ENCODE measurements around the gene ASXL2.

ASXL2 gene

GRCh38 chr2:25817630-25818029 is 60.7 kb downstream of the ASXL2 start:
- Histone ChIP-seq H3K36me3 (ENCODE audit: low read length) (no peaks in the 10 kb centered on the region), H3K79me2 (ENCODE audit: insufficient read depth, low read length) (0 out of 2 replicates have a peak, but pooled peaks cover 5% of the 10 kb centered on the region), H3K9me2 (replicated peaks; ENCODE audit: insufficient read depth, low read length) (no peaks in the 10 kb centered on the region), H3K4me2 (ENCODE audit: low read depth, low read length, poor library complexity, severe bottlenecking) (no peak overlapping the region), H3K27me3 (ENCODE audit: low read length) (no peaks in the 10 kb centered on the region), H3F3A (ENCODE audit: insufficient read depth) (no peaks in the 10 kb centered on the region), H3K4me3 (ENCODE audit: insufficient read depth, low read length, poor library complexity, severe bottlenecking) (no peak overlapping the region), H3K27ac (ENCODE audit: low read depth, low read length) (no peak overlapping the region), H3K9ac (ENCODE audit: low read length) (no peak overlapping the region), H4K20me1 (ENCODE audit: low read depth, low read length) (no peaks in the 10 kb centered on the region; the same call in 1 of the 2 replicates), H2AFZ (ENCODE audit: low read depth, low read length, severe bottlenecking) (no peak overlapping the region), H3K9me3 (ENCODE audit: insufficient read depth, low read length) (no peaks in the 10 kb centered on the region)
- TF ChIP-seq EZH2phosphoT487 (conservative IDR thresholded peaks at IDR 0.05; ENCODE audit: low read length): no peak
- TF ChIP-seq, protein P1, sequence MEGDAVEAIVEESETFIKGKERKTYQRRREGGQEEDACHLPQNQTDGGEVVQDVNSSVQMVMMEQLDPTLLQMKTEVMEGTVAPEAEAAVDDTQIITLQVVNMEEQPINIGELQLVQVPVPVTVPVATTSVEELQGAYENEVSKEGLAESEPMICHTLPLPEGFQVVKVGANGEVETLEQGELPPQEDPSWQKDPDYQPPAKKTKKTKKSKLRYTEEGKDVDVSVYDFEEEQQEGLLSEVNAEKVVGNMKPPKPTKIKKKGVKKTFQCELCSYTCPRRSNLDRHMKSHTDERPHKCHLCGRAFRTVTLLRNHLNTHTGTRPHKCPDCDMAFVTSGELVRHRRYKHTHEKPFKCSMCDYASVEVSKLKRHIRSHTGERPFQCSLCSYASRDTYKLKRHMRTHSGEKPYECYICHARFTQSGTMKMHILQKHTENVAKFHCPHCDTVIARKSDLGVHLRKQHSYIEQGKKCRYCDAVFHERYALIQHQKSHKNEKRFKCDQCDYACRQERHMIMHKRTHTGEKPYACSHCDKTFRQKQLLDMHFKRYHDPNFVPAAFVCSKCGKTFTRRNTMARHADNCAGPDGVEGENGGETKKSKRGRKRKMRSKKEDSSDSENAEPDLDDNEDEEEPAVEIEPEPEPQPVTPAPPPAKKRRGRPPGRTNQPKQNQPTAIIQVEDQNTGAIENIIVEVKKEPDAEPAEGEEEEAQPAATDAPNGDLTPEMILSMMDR (IDR thresholded peaks at IDR 0.05; ENCODE audit: insufficient read depth, low read length, poor library complexity, severe bottlenecking): no peak

DNA sequence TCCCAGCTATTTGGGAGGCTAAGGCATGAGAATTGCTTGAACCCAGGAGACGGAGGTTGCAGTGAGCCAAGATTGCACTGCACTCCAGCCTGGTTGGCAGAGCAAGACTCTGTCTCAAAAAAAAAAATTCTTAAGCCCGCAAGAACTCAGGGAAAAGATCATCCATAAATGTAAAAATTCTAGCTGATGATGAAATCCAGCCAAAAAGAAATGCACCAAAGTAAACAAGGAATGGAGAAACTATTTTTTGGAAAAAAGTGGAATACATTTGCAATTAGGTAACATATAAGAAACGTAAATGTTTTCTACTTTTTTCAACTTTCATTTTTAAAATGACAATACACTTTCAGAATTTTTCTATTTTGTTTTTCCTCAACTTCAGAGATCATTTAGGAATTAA is 61.3 kb downstream of the ASXL2 start:
- H3F3A ChIP-seq (ENCODE audit: insufficient read depth): no peaks in the 10 kb centered on the region
- H3K9me3 ChIP-seq (ENCODE audit: insufficient read depth, low read length): no peaks in the 10 kb centered on the region
- H4K20me1 ChIP-seq (ENCODE audit: low read depth, low read length): no peaks in the 10 kb centered on the region; the same call in 1 of the 2 replicates
- H3K4me2 ChIP-seq (ENCODE audit: low read depth, low read length, poor library complexity, severe bottlenecking): no peak overlapping the region
- no peaks in the 10 kb centered on the region for H3K36me3 ChIP-seq (ENCODE audit: low read length)
- H3K4me3 ChIP-seq (ENCODE audit: insufficient read depth, low read length, poor library complexity, severe bottlenecking): no peak overlapping the region
- 0 out of 2 replicates have a peak, but pooled peaks cover 8% of the 10 kb centered on the region for H3K79me2 ChIP-seq (ENCODE audit: insufficient read depth, low read length)
- no peak overlapping the region for H3K27ac ChIP-seq (ENCODE audit: low read depth, low read length)
- no peaks in the 10 kb centered on the region for H3K9me2 ChIP-seq (replicated peaks; ENCODE audit: insufficient read depth, low read length)
- H3K27me3 ChIP-seq (ENCODE audit: low read length): no peaks in the 10 kb centered on the region
- H2AFZ ChIP-seq (ENCODE audit: low read depth, low read length, severe bottlenecking): no peak overlapping the region
- H3K9ac ChIP-seq (ENCODE audit: low read length): no peak overlapping the region
- TF ChIP-seq EZH2phosphoT487 (conservative IDR thresholded peaks at IDR 0.05; ENCODE audit: low read length): no peak
- TF ChIP-seq, protein P1 (IDR thresholded peaks at IDR 0.05; ENCODE audit: insufficient read depth, low read length, poor library complexity, severe bottlenecking): no peak

DNA sequence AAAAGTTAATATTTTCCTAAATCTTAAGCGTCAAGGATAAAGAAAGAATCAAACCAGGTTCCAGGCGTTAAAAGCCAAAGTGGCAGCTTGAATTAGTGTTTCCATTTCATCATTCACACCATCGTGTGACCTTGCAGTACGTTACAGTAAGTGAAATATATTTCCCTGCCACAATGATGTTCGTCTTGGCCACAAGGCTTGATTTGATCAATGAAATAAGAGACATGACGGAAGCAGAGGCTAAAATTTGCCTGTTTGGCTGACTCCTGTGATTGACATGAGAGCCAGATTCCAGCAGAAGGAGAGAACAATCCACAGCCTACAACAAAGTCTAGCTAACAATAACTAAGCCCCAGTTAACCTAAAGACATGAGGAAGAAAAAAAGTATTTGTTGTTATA is 62.0 kb downstream of the ASXL2 start:
- Histone ChIP-seq H3K27me3 (ENCODE audit: low read length) (no peaks in the 10 kb centered on the region), H3K79me2 (ENCODE audit: insufficient read depth, low read length) (0 out of 2 replicates have a peak, but pooled peaks cover 8% of the 10 kb centered on the region), H2AFZ (ENCODE audit: low read depth, low read length, severe bottlenecking) (no peak overlapping the region), H3K9me2 (replicated peaks; ENCODE audit: insufficient read depth, low read length) (no peaks in the 10 kb centered on the region), H3K4me2 (ENCODE audit: low read depth, low read length, poor library complexity, severe bottlenecking) (no peak overlapping the region), H3K4me3 (ENCODE audit: insufficient read depth, low read length, poor library complexity, severe bottlenecking) (no peak overlapping the region), H3K9ac (ENCODE audit: low read length) (no peak overlapping the region), H3F3A (ENCODE audit: insufficient read depth) (no peaks in the 10 kb centered on the region), H3K36me3 (ENCODE audit: low read length) (no peaks in the 10 kb centered on the region), H3K27ac (ENCODE audit: low read depth, low read length) (no peak overlapping the region), H4K20me1 (ENCODE audit: low read depth, low read length) (no peaks in the 10 kb centered on the region; the same call in 1 of the 2 replicates), H3K9me3 (ENCODE audit: insufficient read depth, low read length) (no peaks in the 10 kb centered on the region)
- TF ChIP-seq, protein P1 (IDR thresholded peaks at IDR 0.05; ENCODE audit: insufficient read depth, low read length, poor library complexity, severe bottlenecking): no peak
- no peak for TF ChIP-seq EZH2phosphoT487 (conservative IDR thresholded peaks at IDR 0.05; ENCODE audit: low read length)
